ENCODE results near the gene AVEN.

DNA sequence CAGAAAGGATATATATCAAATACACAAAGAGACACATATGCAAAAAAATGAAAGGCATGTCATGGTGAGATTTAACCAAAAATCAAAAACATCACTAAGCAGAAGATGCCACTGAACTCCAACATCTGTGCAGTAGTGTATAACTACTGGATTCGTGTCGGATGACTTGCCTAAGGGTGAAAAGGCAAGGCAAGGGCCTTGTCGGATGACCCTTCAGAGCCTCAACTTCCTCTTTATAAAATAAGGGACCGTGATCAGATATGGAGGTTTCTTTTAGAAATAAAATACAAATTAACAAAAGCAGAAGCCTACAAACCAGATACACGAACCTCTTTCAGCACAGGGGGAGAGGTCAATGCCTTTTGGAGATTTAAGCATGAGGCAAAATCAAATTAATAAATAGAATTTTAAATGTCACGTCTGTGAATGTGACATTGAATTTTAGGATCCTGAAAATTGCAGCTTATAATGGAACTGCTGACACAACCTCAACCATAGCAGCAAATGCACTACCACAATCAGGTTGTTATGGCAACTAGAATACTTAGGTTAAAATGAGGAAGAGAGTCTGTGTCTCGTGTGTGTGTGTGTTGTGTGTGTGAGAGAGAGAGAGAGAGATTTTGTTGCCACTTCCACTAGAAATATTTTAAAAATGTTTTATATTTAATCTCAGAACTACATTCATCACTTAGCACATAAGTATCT lies 79.0 kb downstream of the AVEN start:
- TF ChIP-seq, protein P1, sequence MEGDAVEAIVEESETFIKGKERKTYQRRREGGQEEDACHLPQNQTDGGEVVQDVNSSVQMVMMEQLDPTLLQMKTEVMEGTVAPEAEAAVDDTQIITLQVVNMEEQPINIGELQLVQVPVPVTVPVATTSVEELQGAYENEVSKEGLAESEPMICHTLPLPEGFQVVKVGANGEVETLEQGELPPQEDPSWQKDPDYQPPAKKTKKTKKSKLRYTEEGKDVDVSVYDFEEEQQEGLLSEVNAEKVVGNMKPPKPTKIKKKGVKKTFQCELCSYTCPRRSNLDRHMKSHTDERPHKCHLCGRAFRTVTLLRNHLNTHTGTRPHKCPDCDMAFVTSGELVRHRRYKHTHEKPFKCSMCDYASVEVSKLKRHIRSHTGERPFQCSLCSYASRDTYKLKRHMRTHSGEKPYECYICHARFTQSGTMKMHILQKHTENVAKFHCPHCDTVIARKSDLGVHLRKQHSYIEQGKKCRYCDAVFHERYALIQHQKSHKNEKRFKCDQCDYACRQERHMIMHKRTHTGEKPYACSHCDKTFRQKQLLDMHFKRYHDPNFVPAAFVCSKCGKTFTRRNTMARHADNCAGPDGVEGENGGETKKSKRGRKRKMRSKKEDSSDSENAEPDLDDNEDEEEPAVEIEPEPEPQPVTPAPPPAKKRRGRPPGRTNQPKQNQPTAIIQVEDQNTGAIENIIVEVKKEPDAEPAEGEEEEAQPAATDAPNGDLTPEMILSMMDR (IDR thresholded peaks at IDR 0.05 in 8 of 11, conservative IDR thresholded peaks at IDR 0.05 in 3 of 11), result no peak
- TF ChIP-seq POLR2AphosphoS5 (IDR thresholded peaks at IDR 0.05), result no peak

All from spleen (tissue), 7 donors.